C4-2B (cell line): ENCODE measurements around the gene FRMD5.
"Not testable (repeated sequence)": the region's sequence is repeated elsewhere in the genome, so short reads cannot be mapped to it uniquely, and the experiment has no call there.

Source experiments
- H3K27ac ChIP-seq: fragments of 450-650 bp; 2 replicates; pipeline ENCODE4 v1.5.1; 2017
- ZFX ChIP-seq: fragments of 450-650 bp; IDR thresholded peaks from 2 replicates; pipeline ENCODE4 v1.6.1; 2017
- TF ChIP-seq, protein P1 (sequence below): fragments of 450-650 bp; conservative IDR thresholded peaks from 2 replicates; pipeline ENCODE4 v1.5.1; 2017; ENCODE audit warnings: mild to moderate bottlenecking

The FRMD5 gene

DNA sequence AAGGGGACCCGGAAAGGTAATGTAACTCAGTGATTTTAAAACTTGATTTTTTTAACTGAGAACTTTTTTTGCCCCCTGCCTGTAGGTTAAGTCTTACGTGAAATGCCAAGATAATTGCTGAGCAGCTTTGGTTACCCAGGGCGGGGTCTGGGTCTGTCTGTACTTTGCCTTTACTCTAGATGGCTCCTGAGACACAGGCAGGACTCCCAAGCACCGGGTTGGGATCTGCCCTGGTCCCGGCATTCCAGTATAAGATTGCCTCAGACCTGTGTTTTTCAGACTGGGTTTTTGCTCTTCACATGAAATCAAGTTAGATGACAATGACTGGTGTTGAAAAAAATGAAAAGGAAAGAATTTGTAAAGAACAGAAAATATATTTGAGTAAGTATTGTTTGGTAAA, 328.0 kb downstream of the FRMD5 start:
- no peak overlapping the region for H3K27ac ChIP-seq
- TF ChIP-seq, protein P1, sequence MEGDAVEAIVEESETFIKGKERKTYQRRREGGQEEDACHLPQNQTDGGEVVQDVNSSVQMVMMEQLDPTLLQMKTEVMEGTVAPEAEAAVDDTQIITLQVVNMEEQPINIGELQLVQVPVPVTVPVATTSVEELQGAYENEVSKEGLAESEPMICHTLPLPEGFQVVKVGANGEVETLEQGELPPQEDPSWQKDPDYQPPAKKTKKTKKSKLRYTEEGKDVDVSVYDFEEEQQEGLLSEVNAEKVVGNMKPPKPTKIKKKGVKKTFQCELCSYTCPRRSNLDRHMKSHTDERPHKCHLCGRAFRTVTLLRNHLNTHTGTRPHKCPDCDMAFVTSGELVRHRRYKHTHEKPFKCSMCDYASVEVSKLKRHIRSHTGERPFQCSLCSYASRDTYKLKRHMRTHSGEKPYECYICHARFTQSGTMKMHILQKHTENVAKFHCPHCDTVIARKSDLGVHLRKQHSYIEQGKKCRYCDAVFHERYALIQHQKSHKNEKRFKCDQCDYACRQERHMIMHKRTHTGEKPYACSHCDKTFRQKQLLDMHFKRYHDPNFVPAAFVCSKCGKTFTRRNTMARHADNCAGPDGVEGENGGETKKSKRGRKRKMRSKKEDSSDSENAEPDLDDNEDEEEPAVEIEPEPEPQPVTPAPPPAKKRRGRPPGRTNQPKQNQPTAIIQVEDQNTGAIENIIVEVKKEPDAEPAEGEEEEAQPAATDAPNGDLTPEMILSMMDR = no peak
- TF ChIP-seq ZFX = no peak

- not testable (repeated sequence) for H3K27ac ChIP-seq
Observed at GRCh38 chr15:43866636-43867035, 328.4 kb downstream of the FRMD5 start.

- H3K27ac ChIP-seq = peak overlapping the region; percentile 19; the same call in 1 of the 2 replicates
- TF ChIP-seq ZFX = no peak
- TF ChIP-seq, protein P1 = no peak
Observed at GRCh38 chr15:43859546-43859945, 335.5 kb downstream of the FRMD5 start.

DNA sequence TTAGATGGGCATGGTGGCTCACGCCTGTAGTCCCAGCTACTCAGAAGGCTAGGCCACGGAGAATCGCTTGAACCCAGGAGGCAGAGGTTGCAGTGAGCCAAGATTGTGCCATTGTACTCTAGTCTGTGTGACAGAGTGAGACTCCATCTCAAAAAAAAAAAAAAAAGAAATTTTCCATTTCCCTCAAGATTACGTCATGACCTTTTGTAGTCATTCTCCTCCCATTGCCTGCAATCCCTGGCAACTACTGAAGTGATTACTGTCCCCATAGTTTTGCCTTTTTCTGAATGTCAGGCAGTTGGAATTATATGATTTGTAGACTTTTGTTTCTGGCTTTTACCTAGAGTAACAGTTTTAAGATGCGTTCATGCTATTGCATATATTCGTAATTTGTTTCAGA, 340.3 kb downstream of the FRMD5 start:
- TF ChIP-seq ZFX = no peak
- TF ChIP-seq, protein P1 = no peak
- H3K27ac ChIP-seq = no peak overlapping the region

- TF ChIP-seq ZFX = no peak
- TF ChIP-seq, protein P1 = no peak
- no peak overlapping the region for H3K27ac ChIP-seq
Observed at GRCh38 chr15:43852607-43853006, 342.5 kb downstream of the FRMD5 start.

DNA sequence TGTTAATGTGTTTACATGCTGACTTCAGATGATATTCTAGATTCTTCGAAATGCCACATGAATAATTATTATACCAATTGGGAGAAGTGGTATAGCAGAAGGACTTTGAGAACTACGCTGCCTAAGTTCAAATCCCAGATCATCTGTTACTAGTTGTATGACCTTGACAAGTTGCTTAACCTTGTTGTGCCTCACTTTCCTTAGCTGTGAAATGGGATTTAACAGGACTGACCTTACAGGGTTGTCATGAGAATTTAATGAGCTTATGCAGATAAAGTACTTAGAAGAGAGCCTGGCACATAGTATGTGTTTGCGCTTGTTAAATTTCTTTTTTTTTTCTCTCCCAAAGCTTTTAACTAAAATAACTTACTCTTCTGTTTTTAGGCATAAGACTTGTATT, 343.8 kb downstream of the FRMD5 start:
- no peak overlapping the region for H3K27ac ChIP-seq
- TF ChIP-seq, protein P1 = no peak
- TF ChIP-seq ZFX = no peak

DNA sequence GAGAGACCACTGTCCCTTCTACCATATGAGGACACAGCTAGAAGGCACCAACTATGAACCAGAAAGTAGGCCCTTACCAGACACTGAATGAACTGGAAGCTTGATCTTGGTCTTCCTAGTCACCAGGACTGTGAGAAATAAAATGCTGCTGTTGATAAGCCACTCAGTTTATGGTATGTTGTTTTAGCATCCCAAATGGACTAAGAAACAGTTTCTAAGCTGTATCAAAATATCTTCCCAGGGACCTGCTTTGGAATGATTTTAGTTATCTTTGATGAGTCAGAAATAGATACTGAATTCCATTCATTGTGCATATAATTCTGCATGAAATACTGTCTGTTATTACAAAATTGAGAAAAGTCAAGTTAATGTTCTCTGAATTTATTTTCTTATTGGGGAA, 349.6 kb downstream of the FRMD5 start:
- TF ChIP-seq ZFX = no peak
- TF ChIP-seq, protein P1 = no peak
- no peak overlapping the region for H3K27ac ChIP-seq

DNA sequence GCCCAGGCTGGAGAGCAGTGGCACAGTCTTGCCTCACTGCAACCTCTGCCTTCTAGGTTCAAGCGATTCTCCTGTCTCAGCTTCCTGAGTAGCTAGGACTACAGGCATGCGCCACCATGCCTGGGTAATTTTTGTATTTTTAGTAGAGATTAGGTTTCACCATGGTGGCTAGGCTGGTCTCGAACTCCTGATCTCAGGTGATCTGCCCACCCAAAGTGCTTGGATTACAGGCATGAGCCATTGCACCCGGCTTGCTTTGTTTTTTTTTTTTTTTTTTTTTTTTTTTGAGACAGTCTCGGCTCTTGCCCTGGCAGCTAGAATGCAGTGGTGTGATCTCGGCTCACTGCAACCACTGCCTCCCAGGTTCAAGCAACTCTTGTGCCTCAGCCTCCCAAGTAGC, 362.6 kb downstream of the FRMD5 start:
- H3K27ac ChIP-seq = not testable (repeated sequence)

GRCh38 chr15:43831519-43832052, 363.5 kb downstream of the FRMD5 start:
- H3K27ac ChIP-seq = not testable (repeated sequence)

DNA sequence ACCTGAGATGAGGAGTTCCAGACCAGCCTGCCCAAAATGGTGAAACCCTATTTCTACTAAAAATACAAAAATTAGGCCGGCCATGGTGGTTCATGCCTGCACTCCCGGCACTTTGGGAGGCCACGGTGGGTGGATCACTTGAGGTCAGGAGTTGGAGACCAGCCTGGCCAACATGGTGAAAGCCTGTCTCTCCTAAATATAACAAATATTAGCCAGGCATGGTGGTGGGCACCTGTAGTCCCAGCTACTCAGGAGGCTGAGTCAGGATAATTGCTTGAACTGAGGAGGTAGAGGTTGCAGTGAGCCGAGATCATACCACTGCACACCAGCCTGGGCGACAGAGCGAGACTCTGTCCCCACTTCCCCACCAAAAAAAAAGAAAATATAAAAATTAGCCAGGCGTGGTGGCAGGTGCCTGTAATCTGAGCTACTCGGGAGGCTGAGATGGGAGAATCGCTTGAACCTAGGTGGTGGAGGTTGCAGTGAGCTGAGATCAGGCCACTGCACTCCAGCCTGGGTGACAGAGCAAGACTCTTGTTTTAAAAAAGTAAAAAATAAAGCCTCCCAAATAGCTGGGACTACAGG, 364.3 kb downstream of the FRMD5 start:
- not testable (repeated sequence) for H3K27ac ChIP-seq

- H3K27ac ChIP-seq = not testable (repeated sequence)
Observed at GRCh38 chr15:43829951-43830540, 365.0 kb downstream of the FRMD5 start.
